IPS-15b (cell line): ENCODE results near the gene ANO2.

Experiments
- H3K27me3 ChIP-seq: one replicate; pipeline ENCODE4 v1.6.1; 2013; ENCODE audit warnings: low read length; ENCODE audit not compliant: control insufficient read depth, insufficient read depth
- H3K36me3 ChIP-seq: one replicate; pipeline ENCODE4 v1.6.1; 2013; ENCODE audit warnings: low read length; ENCODE audit not compliant: control insufficient read depth, insufficient read depth
- H3K4me1 ChIP-seq: one replicate; pipeline ENCODE4 v1.6.1; 2013; ENCODE audit warnings: mild to moderate bottlenecking, low read length; ENCODE audit not compliant: control insufficient read depth, insufficient read depth
- H3K4me3 ChIP-seq: one replicate; pipeline ENCODE4 v1.5.1; 2013; ENCODE audit warnings: low read depth, low read length
- H3K9ac ChIP-seq: one replicate; pipeline ENCODE4 v1.6.1; 2013; ENCODE audit warnings: low read depth, mild to moderate bottlenecking, low read length
- H3K9me3 ChIP-seq: one replicate; pipeline ENCODE4 v1.6.1; 2013; ENCODE audit warnings: mild to moderate bottlenecking, low read length; ENCODE audit not compliant: control insufficient read depth, insufficient read depth

ANO2 gene

GRCh38 chr12:5633106-5633505 lies 312.0 kb downstream of the ANO2 start:
- H3K27me3 ChIP-seq, result no peaks in the 10 kb centered on the region
- H3K4me3 ChIP-seq, result no peak overlapping the region

GRCh38 chr12:5632453-5632852 lies 312.6 kb downstream of the ANO2 start:
- H3K4me1 ChIP-seq, result no peaks in the 10 kb centered on the region
- no peak overlapping the region for H3K4me3 ChIP-seq
- H3K27me3 ChIP-seq, result no peaks in the 10 kb centered on the region

More at GRCh38 chr12:5633106-5633505, 312.0 kb downstream of the ANO2 start:
- Histone ChIP-seq H3K9ac (no peak overlapping the region), H3K36me3 (no peaks in the 10 kb centered on the region), H3K9me3 (no peaks in the 10 kb centered on the region), H3K4me1 (no peaks in the 10 kb centered on the region)

GRCh38 chr12:5631497-5631896 lies 313.6 kb downstream of the ANO2 start:
- no peak overlapping the region for H3K4me3 ChIP-seq
- H3K4me1 ChIP-seq, result no peaks in the 10 kb centered on the region
- H3K36me3 ChIP-seq, result no peaks in the 10 kb centered on the region
- H3K9me3 ChIP-seq, result no peaks in the 10 kb centered on the region
- no peak overlapping the region for H3K9ac ChIP-seq
- no peaks in the 10 kb centered on the region for H3K27me3 ChIP-seq

More at GRCh38 chr12:5632453-5632852, 312.6 kb downstream of the ANO2 start:
- Histone ChIP-seq H3K9ac (no peak overlapping the region), H3K36me3 (no peaks in the 10 kb centered on the region), H3K9me3 (no peaks in the 10 kb centered on the region)

GRCh38 chr12:5630726-5631125 lies 314.3 kb downstream of the ANO2 start:
- no peaks in the 10 kb centered on the region for H3K27me3 ChIP-seq

GRCh38 chr12:5628501-5628900 lies 316.6 kb downstream of the ANO2 start:
- Histone ChIP-seq H3K27me3 (no peaks in the 10 kb centered on the region), H3K36me3 (no peaks in the 10 kb centered on the region), H3K9me3 (no peaks in the 10 kb centered on the region), H3K4me3 (no peak overlapping the region), H3K9ac (no peak overlapping the region), H3K4me1 (no peaks in the 10 kb centered on the region)

More at GRCh38 chr12:5630726-5631125, 314.3 kb downstream of the ANO2 start:
- H3K9ac ChIP-seq, result no peak overlapping the region
- no peak overlapping the region for H3K4me3 ChIP-seq
- no peaks in the 10 kb centered on the region for H3K4me1 ChIP-seq
- H3K9me3 ChIP-seq, result no peaks in the 10 kb centered on the region
- no peaks in the 10 kb centered on the region for H3K36me3 ChIP-seq

GRCh38 chr12:5627053-5627630 lies 317.9 kb downstream of the ANO2 start:
- Histone ChIP-seq H3K9me3 (no peaks in the 10 kb centered on the region), H3K4me3 (no peak overlapping the region), H3K9ac (no peak overlapping the region), H3K36me3 (no peaks in the 10 kb centered on the region), H3K4me1 (no peaks in the 10 kb centered on the region), H3K27me3 (no peaks in the 10 kb centered on the region)

GRCh38 chr12:5626151-5626550 lies 318.9 kb downstream of the ANO2 start:
- H3K27me3 ChIP-seq, result no peaks in the 10 kb centered on the region
- no peaks in the 10 kb centered on the region for H3K4me1 ChIP-seq
- no peaks in the 10 kb centered on the region for H3K9me3 ChIP-seq
- H3K36me3 ChIP-seq, result no peaks in the 10 kb centered on the region
- H3K4me3 ChIP-seq, result no peak overlapping the region
- H3K9ac ChIP-seq, result no peak overlapping the region

GRCh38 chr12:5624486-5625272 lies 320.4 kb downstream of the ANO2 start:
- Histone ChIP-seq H3K9me3 (no peaks in the 10 kb centered on the region), H3K4me3 (no peak overlapping the region), H3K36me3 (no peaks in the 10 kb centered on the region), H3K27me3 (no peaks in the 10 kb centered on the region), H3K9ac (no peak overlapping the region), H3K4me1 (no peaks in the 10 kb centered on the region)

- H3K9ac ChIP-seq, result no peak overlapping the region
- H3K4me1 ChIP-seq, result no peaks in the 10 kb centered on the region
- no peaks in the 10 kb centered on the region for H3K36me3 ChIP-seq
- no peaks in the 10 kb centered on the region for H3K27me3 ChIP-seq
- H3K9me3 ChIP-seq, result no peaks in the 10 kb centered on the region
- no peak overlapping the region for H3K4me3 ChIP-seq
Observed at GRCh38 chr12:5623411-5623810, 321.6 kb downstream of the ANO2 start.

GRCh38 chr12:5622280-5622679 lies 322.8 kb downstream of the ANO2 start:
- no peaks in the 10 kb centered on the region for H3K9me3 ChIP-seq
- no peak overlapping the region for H3K9ac ChIP-seq
- no peaks in the 10 kb centered on the region for H3K27me3 ChIP-seq
- no peak overlapping the region for H3K4me3 ChIP-seq
- H3K36me3 ChIP-seq, result no peaks in the 10 kb centered on the region
- no peaks in the 10 kb centered on the region for H3K4me1 ChIP-seq

GRCh38 chr12:5621329-5621728 lies 323.7 kb downstream of the ANO2 start:
- H3K9ac ChIP-seq, result no peak overlapping the region
- H3K9me3 ChIP-seq, result no peaks in the 10 kb centered on the region
- no peaks in the 10 kb centered on the region for H3K27me3 ChIP-seq
- H3K4me1 ChIP-seq, result no peaks in the 10 kb centered on the region
- no peak overlapping the region for H3K4me3 ChIP-seq
- H3K36me3 ChIP-seq, result no peaks in the 10 kb centered on the region

- Histone ChIP-seq H3K27me3 (no peaks in the 10 kb centered on the region), H3K36me3 (no peaks in the 10 kb centered on the region), H3K9me3 (no peaks in the 10 kb centered on the region), H3K4me1 (no peaks in the 10 kb centered on the region), H3K4me3 (no peak overlapping the region), H3K9ac (no peak overlapping the region)
Observed at GRCh38 chr12:5620896-5621295, 324.2 kb downstream of the ANO2 start.
